Hepatocyte (in vitro differentiated cells): ENCODE measurements around the gene NAP1L1. TPM values are rescaled to one million over a fixed set of nuclear protein-coding genes. Genes with fewer than 3 reads are reported as not detected.

Experiments used
- DNase-seq: peaks from one replicate; pipeline ENCODE4 v3.0.0-alpha.2; 2016; ENCODE audit warnings: low spot score
- H2AFZ ChIP-seq: fragments of 200-600 bp; sonication (generic); 2 replicates; pipeline ENCODE4 v1.6.0; 2016; ENCODE audit warnings: antibody characterized with exemption, mild to moderate bottlenecking
- H3K27ac ChIP-seq: fragments of 200-600 bp; sonication (generic); 2 replicates; pipeline ENCODE4 v1.5.1; 2016; ENCODE audit warnings: mild to moderate bottlenecking
- H3K27me3 ChIP-seq: fragments of 200-600 bp; sonication (generic); 2 replicates; pipeline ENCODE4 v1.6.1; 2016
- H3K36me3 ChIP-seq: fragments of 200-600 bp; sonication (generic); replicated peaks from 2 replicates; pipeline ENCODE4 v1.5.1; 2016; ENCODE audit warnings: low read depth; ENCODE audit not compliant: insufficient read depth
- H3K4me1 ChIP-seq: fragments of 200-600 bp; sonication (generic); 2 replicates; pipeline ENCODE4 v1.5.1; 2016; ENCODE audit warnings: mild to moderate bottlenecking, moderate library complexity; ENCODE audit not compliant: insufficient read depth
- H3K4me2 ChIP-seq: fragments of 200-600 bp; sonication (generic); 2 replicates; pipeline ENCODE4 v1.6.0; 2016
- H3K4me3 ChIP-seq: fragments of 200-600 bp; sonication (generic); 2 replicates; pipeline ENCODE4 v1.5.1; 2016; ENCODE audit warnings: mild to moderate bottlenecking
- H3K79me2 ChIP-seq: fragments of 200-600 bp; sonication (generic); 2 replicates; pipeline ENCODE4 v1.6.0; 2017; ENCODE audit warnings: mild to moderate bottlenecking
- H3K9me2 ChIP-seq: fragments of 200-600 bp; sonication (generic); replicated peaks from 2 replicates; pipeline ENCODE4 v1.6.0; 2017; ENCODE audit warnings: mild to moderate bottlenecking; ENCODE audit not compliant: insufficient read depth
- H3K9me3 ChIP-seq: fragments of 200-600 bp; sonication (generic); 2 replicates; pipeline ENCODE4 v1.5.1; 2016; ENCODE audit warnings: low read depth, mild to moderate bottlenecking
- H4K20me1 ChIP-seq: fragments of 200-600 bp; sonication (generic); 2 replicates; pipeline ENCODE4 v1.6.0; 2016; ENCODE audit warnings: mild to moderate bottlenecking; ENCODE audit not compliant: insufficient read depth, poor library complexity, severe bottlenecking
- EZH2 ChIP-seq: fragments of 200-600 bp; sonication (generic); IDR thresholded peaks from 2 replicates; pipeline ENCODE4 v1.6.1; 2016; ENCODE audit warnings: antibody characterized with exemption, mild to moderate bottlenecking, borderline replicate concordance
- EZH2phosphoT487 ChIP-seq: fragments of 200-600 bp; sonication (generic); IDR thresholded peaks from one replicate; pipeline ENCODE4 v1.6.1; 2018; ENCODE audit warnings: antibody characterized with exemption, mild to moderate bottlenecking, low read depth, moderate library complexity; ENCODE audit not compliant: unreplicated experiment, severe bottlenecking
- WGBS: methylation state at CpG from one replicate; pipeline ENCODE4 v1.1.6; 2016; ENCODE audit warnings: low lambda C conversion rate; ENCODE audit errors: missing lambda C conversion rate; 5-methylcytosine and 5-hydroxymethylcytosine counted together
- polyA plus RNA-seq: library from polyadenylated mRNA; unstranded; fragments of >200 nt; fragmentation: Nextera tagmentation; extraction: Ambion mirVana; gene quantifications from 2 replicates; pipeline ENCODE4 v1.2.1, GENCODE V29; 2016
- total RNA-seq: library from RNA; depleted of rRNA; stranded (reverse); fragments of >200 nt; gene quantifications from 2 replicates; pipeline ENCODE4 v1.2.3, GENCODE V29; 2014
- TF ChIP-seq, protein P1 (sequence below): fragments of 200-600 bp; sonication (generic); IDR thresholded peaks from 2 replicates; pipeline ENCODE4 v1.5.1; 2016; ENCODE audit warnings: antibody characterized with exemption, mild to moderate bottlenecking; ENCODE audit not compliant: poor library complexity

NAP1L1 gene
- total and polyA plus RNA-seq, 2 experiments from 2014 or later: 117 to 352 TPM

DNA sequence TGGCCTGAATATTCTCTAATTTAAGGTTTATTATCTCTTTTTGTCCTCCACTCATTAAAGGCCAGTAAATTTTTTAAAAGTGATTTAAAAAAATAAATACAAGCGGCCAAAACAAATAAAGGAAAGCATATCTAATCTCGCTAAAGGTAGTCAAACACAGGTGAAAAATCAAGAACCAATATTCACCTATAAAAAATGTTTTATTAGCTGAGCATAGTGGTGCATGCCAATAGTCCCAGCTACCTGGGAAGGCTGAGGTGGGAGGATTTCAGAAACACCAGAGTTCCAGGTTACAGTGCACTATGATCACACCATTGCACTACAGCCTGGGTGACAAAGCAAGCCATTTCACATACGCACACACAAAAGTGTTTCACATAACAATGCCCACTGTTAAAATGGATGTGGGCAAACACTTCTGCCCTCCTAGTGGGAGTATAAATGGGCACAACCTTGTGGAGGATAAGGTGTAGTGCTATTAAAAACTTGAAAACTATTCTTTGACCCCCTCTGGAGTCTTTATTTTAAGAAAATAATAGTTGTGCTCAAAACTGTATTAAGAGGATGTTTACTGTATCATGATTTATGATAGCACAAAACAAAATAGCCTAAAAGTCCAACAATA lies 32.7 kb upstream of the NAP1L1 start:
- Histone ChIP-seq H3K9me2 (no peaks in the 10 kb centered on the region), H3K27ac (no peak overlapping the region), H3K27me3 (no peaks in the 10 kb centered on the region), H3K4me3 (no peak overlapping the region), H3K36me3 (no peaks in the 10 kb centered on the region), H2AFZ (no peak overlapping the region), H3K79me2 (no peaks in the 10 kb centered on the region), H3K4me1 (no peaks in the 10 kb centered on the region), H4K20me1 (no peaks in the 10 kb centered on the region), H3K4me2 (no peak overlapping the region), H3K9me3 (no peaks in the 10 kb centered on the region)
- no peak for TF ChIP-seq EZH2phosphoT487
- DNase-seq: no peak
- 83% methylated on average over 3 of the region's 3 CpGs for WGBS

DNA sequence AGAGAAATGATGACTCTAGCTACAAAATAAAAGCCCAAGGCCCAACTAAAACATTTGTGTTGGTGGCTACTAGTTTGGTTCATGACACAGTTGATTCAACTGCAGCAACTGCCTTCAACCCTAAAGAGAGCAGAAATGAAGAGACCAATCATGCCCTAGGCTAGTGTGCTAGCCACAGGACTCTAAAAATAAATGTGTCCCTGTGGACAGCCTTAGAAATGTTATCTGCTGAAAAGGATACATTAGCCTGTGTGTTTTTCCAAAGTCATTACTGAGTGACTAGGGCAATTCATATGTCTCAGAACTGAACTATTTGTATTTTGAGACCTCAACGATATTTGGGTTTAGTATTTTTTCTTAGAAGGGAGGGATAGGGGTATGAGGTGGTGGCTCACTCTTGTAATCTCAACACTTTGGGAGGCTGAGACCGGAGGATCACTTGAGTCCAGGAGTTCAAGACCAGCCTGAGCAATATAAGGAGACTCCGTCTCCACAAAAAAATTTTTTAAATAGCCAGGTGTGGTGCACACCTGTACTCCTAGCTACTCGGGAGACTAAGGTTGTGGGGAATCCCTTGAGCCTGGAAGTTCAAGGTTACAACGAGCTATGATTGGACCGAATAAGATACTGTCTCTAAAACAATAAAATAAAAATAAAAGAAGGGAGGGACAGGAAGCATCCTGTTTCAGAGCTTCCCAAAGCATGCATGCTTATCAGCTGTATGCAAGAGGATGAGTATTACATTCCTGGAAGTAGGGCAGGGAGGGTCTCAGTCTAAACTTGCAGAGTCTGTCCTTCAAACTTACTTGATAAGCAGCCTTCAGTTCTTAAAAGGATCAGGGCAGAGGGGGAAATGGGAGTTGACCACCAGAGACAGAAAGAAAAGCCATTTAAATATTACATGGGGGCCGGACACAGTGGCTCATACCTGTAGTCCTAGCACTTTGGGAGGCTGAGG lies 29.6 kb upstream of the NAP1L1 start:
- H3K79me2 ChIP-seq: no peaks in the 10 kb centered on the region
- H4K20me1 ChIP-seq: no peaks in the 10 kb centered on the region
- no peak for DNase-seq
- no peaks in the 10 kb centered on the region for H3K9me2 ChIP-seq
- no peak overlapping the region for H3K27ac ChIP-seq
- no peak overlapping the region for H3K4me3 ChIP-seq
- no peaks in the 10 kb centered on the region for H3K27me3 ChIP-seq
- TF ChIP-seq EZH2phosphoT487 (no peak), EZH2 (no peak)
- TF ChIP-seq, protein P1, sequence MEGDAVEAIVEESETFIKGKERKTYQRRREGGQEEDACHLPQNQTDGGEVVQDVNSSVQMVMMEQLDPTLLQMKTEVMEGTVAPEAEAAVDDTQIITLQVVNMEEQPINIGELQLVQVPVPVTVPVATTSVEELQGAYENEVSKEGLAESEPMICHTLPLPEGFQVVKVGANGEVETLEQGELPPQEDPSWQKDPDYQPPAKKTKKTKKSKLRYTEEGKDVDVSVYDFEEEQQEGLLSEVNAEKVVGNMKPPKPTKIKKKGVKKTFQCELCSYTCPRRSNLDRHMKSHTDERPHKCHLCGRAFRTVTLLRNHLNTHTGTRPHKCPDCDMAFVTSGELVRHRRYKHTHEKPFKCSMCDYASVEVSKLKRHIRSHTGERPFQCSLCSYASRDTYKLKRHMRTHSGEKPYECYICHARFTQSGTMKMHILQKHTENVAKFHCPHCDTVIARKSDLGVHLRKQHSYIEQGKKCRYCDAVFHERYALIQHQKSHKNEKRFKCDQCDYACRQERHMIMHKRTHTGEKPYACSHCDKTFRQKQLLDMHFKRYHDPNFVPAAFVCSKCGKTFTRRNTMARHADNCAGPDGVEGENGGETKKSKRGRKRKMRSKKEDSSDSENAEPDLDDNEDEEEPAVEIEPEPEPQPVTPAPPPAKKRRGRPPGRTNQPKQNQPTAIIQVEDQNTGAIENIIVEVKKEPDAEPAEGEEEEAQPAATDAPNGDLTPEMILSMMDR: no peak
- H3K36me3 ChIP-seq: no peaks in the 10 kb centered on the region
- no peaks in the 10 kb centered on the region for H3K9me3 ChIP-seq
- WGBS: 89% methylated on average over 7 of the region's 7 CpGs
- H2AFZ ChIP-seq: no peak overlapping the region
- no peak overlapping the region for H3K4me2 ChIP-seq
- no peaks in the 10 kb centered on the region for H3K4me1 ChIP-seq

DNA sequence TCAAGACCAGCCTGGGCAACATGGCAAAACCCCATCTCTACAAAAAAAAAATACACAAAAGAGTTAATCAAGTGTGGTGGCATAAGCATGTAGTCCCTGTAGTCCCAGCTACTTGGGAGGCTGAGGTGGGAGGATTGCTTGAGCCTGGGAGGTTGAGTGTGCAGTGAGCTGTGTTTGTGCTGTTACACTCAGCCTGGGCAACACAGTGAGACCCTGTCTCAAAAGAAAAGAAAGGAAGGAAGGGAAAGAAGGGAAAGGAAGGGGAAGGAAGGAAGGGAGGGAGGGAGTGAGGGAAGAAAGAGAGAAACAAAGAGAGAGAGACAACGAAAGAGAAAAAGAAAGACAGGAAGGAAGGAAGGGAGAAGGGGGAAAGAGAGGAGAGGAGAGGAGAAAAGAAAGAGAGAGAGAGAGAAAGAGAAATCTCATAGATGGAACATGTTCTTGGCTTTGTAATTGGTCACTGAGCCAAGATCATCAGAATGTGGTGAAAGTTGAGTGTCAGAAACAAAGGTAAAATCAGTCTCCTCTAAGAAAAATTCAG lies 26.8 kb upstream of the NAP1L1 start:
- H3K27me3 ChIP-seq: no peaks in the 10 kb centered on the region
- DNase-seq: no peak
- no peak overlapping the region for H3K4me3 ChIP-seq
- no peak overlapping the region for H3K27ac ChIP-seq
- H3K79me2 ChIP-seq: no peaks in the 10 kb centered on the region
- H3K4me1 ChIP-seq: no peaks in the 10 kb centered on the region
- WGBS: no CpG with 5 or more reads among the region's 1 CpG
- no peak overlapping the region for H2AFZ ChIP-seq
- no peaks in the 10 kb centered on the region for H3K36me3 ChIP-seq
- no peaks in the 10 kb centered on the region for H3K9me2 ChIP-seq
- TF ChIP-seq EZH2 (no peak), EZH2phosphoT487 (no peak)
- TF ChIP-seq, protein P1: no peak
- no peaks in the 10 kb centered on the region for H3K9me3 ChIP-seq
- H4K20me1 ChIP-seq: no peaks in the 10 kb centered on the region
- H3K4me2 ChIP-seq: no peak overlapping the region

DNA sequence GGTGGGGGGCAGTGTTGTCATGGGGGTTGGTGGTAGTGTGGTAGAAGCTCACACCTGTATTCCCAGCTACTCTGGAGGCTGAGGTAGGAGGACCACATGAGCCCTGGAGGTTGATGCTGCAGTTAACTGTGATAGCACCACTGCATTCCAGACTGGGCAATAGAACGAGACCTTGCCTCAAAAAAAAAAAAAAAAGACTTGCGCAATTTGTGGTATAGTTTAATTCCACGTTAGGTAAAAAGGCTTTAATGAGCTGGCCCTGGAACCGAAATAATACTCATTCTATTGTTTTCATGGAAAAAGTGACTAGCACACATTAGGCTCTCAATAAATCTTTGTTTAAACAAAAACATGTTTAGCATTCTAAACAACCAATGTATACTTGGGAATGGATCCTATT lies 25.4 kb upstream of the NAP1L1 start:
- Histone ChIP-seq H4K20me1 (no peaks in the 10 kb centered on the region), H3K27me3 (no peaks in the 10 kb centered on the region), H3K4me1 (no peaks in the 10 kb centered on the region), H2AFZ (no peak overlapping the region), H3K9me3 (no peaks in the 10 kb centered on the region), H3K36me3 (no peaks in the 10 kb centered on the region), H3K27ac (no peak overlapping the region), H3K4me2 (no peak overlapping the region), H3K9me2 (no peaks in the 10 kb centered on the region), H3K79me2 (no peaks in the 10 kb centered on the region), H3K4me3 (no peak overlapping the region)
- TF ChIP-seq EZH2phosphoT487: no peak
- no peak for TF ChIP-seq EZH2
- TF ChIP-seq, protein P1: no peak
- DNase-seq: no peak
- 71% methylated on average over 4 of the region's 4 CpGs for WGBS
